ENCODE data around the gene KICS2.

- TF ChIP-seq ZNF565 (CRISPR knock-in tag; conservative IDR thresholded peaks at IDR 0.05; ENCODE audit: low read depth) (peak; percentile 92), PATZ1 (CRISPR knock-in tag; IDR thresholded peaks at IDR 0.05; ENCODE audit: borderline replicate concordance) (no peak), POU6F1 (CRISPR knock-in tag; IDR thresholded peaks at IDR 0.05; ENCODE audit: borderline replicate concordance, low read depth) (no peak), OSR1 (CRISPR knock-in tag; IDR thresholded peaks at IDR 0.05) (no peak), ZNF70 (CRISPR knock-in tag; IDR thresholded peaks at IDR 0.05) (no peak), TOX (CRISPR knock-in tag; IDR thresholded peaks at IDR 0.05; ENCODE audit: borderline replicate concordance) (no peak)
Measured at GRCh38 chr12:64222009-64222765, at the start of gene KICS2.
